ENCODE data around the gene VTI1A. TPM values are rescaled to one million over a fixed set of nuclear protein-coding genes. Genes with fewer than 3 reads are reported as not detected.

The VTI1A gene
- total RNA-seq, 4 donors from 2014 or later = 27.0 to 61.3 (median 49.8) TPM

GRCh38 chr10:112713411-112713810 is 266.4 kb downstream of the VTI1A start:
- TF ChIP-seq POLR2A (IDR thresholded peaks at IDR 0.05) (no peak), CTCF (IDR thresholded peaks at IDR 0.05) (no peak)
- Histone ChIP-seq H3K27ac (no peak overlapping the region), H3K36me3 (peaks cover 0 to 7% (median 0%) of the 10 kb centered on the region in 3 donors), H3K4me1 (no peaks in the 10 kb centered on the region), H3K9me3 (no peaks in the 10 kb centered on the region), H3K4me3 (no peak overlapping the region), H3K27me3 (no peaks in the 10 kb centered on the region)
- intact Hi-C loops (cut with DNase I) = no loop called here
- DNase-seq = no peak
- 90 to 100% methylated on average over 2 of the region's 2 CpGs for WGBS, 2 donors

GRCh38 chr10:112715581-112715980 is 268.6 kb downstream of the VTI1A start:
- TF ChIP-seq CTCF (IDR thresholded peaks at IDR 0.05) (no peak), POLR2A (IDR thresholded peaks at IDR 0.05) (no peak)
- Histone ChIP-seq H3K27ac (no peak overlapping the region), H3K4me1 (no peaks in the 10 kb centered on the region), H3K4me3 (no peak overlapping the region), H3K9me3 (no peaks in the 10 kb centered on the region), H3K36me3 (peaks cover 0 to 7% (median 0%) of the 10 kb centered on the region in 3 donors), H3K27me3 (no peaks in the 10 kb centered on the region)
- DNase-seq = no peak
- 93 to 95% methylated on average over 5 of the region's 5 CpGs for WGBS, 2 donors
- intact Hi-C loops (cut with DNase I) = no loop called here

GRCh38 chr10:112716076-112716475 is 269.1 kb downstream of the VTI1A start:
- intact Hi-C loops (cut with DNase I) = no loop called here
- Histone ChIP-seq H3K4me3 (no peak overlapping the region), H3K4me1 (no peaks in the 10 kb centered on the region), H3K36me3 (peaks cover 0 to 7% (median 0%) of the 10 kb centered on the region in 3 donors), H3K27me3 (no peaks in the 10 kb centered on the region), H3K27ac (no peak overlapping the region), H3K9me3 (no peaks in the 10 kb centered on the region)
- DNase-seq = no peak
- WGBS, 2 donors = 90 to 91% methylated on average over 3 of the region's 3 CpGs
- TF ChIP-seq CTCF (IDR thresholded peaks at IDR 0.05) (no peak), POLR2A (IDR thresholded peaks at IDR 0.05) (no peak)

- DNase-seq = no peak
- Histone ChIP-seq H3K36me3 (peaks cover 0 to 7% (median 0%) of the 10 kb centered on the region in 3 donors), H3K9me3 (no peaks in the 10 kb centered on the region), H3K27ac (no peak overlapping the region), H3K27me3 (no peaks in the 10 kb centered on the region), H3K4me3 (no peak overlapping the region), H3K4me1 (no peaks in the 10 kb centered on the region)
- WGBS, 2 donors = 70 to 75% methylated on average over 5 to 6 of the region's 6 CpGs
- TF ChIP-seq CTCF (IDR thresholded peaks at IDR 0.05) (no peak), POLR2A (IDR thresholded peaks at IDR 0.05) (no peak)
- intact Hi-C loops (cut with DNase I) = no loop called here
Observed at GRCh38 chr10:112716924-112717413, 270.0 kb downstream of the VTI1A start.

GRCh38 chr10:112720178-112720577 is 273.2 kb downstream of the VTI1A start:
- no peaks in the 10 kb centered on the region for H3K9me3 ChIP-seq
- no peak for DNase-seq
- no peak for TF ChIP-seq POLR2A (IDR thresholded peaks at IDR 0.05)
- no peak for TF ChIP-seq CTCF (IDR thresholded peaks at IDR 0.05)
- no peak overlapping the region for H3K27ac ChIP-seq
- intact Hi-C loops (cut with DNase I) = loop anchor here (10.0 kb wide), 1 partner anchor 405 kb away; no protein-coding TSS in a partner anchor
- no peaks in the 10 kb centered on the region for H3K4me1 ChIP-seq
- no peaks in the 10 kb centered on the region for H3K27me3 ChIP-seq
- H3K36me3 ChIP-seq = peaks cover 0 to 7% (median 0%) of the 10 kb centered on the region in 3 donors
- no peak overlapping the region for H3K4me3 ChIP-seq

Data from esophagus squamous epithelium (tissue), 5 donors.